ENCODE data around the gene SLC22A2. TPM values are rescaled to one million over a fixed set of nuclear protein-coding genes. Genes with fewer than 3 reads are reported as not detected.

SLC22A2 gene
- total RNA-seq, 6 experiments from 2014 or later = not detected

- no peak overlapping the region for H3K4me3 ChIP-seq
- H3K27me3 ChIP-seq = no peaks in the 10 kb centered on the region
- peaks cover 0 to under 1% (median 0%) of the 10 kb centered on the region in 4 donors for H3K4me1 ChIP-seq
- ATAC-seq = no peak
- TF ChIP-seq POLR2A (IDR thresholded peaks at IDR 0.05) = no peak
- TF ChIP-seq, protein P1, sequence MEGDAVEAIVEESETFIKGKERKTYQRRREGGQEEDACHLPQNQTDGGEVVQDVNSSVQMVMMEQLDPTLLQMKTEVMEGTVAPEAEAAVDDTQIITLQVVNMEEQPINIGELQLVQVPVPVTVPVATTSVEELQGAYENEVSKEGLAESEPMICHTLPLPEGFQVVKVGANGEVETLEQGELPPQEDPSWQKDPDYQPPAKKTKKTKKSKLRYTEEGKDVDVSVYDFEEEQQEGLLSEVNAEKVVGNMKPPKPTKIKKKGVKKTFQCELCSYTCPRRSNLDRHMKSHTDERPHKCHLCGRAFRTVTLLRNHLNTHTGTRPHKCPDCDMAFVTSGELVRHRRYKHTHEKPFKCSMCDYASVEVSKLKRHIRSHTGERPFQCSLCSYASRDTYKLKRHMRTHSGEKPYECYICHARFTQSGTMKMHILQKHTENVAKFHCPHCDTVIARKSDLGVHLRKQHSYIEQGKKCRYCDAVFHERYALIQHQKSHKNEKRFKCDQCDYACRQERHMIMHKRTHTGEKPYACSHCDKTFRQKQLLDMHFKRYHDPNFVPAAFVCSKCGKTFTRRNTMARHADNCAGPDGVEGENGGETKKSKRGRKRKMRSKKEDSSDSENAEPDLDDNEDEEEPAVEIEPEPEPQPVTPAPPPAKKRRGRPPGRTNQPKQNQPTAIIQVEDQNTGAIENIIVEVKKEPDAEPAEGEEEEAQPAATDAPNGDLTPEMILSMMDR (IDR thresholded peaks at IDR 0.05) = no peak
- H3K27ac ChIP-seq = no peak overlapping the region
- H3K9me3 ChIP-seq = no peaks in the 10 kb centered on the region
- H3K36me3 ChIP-seq = no peaks in the 10 kb centered on the region
- DNase-seq = no peak
- WGBS (ENCODE audit: insufficient coverage, low coverage, low lambda C conversion rate, missing lambda C conversion rate) = 91% methylated on average over 2 of the region's 2 CpGs
- intact Hi-C loops (cut with DNase I) = no loop called here
Observed at GRCh38 chr6:160279850-160280249, 21.2 kb upstream of the SLC22A2 start.

DNA sequence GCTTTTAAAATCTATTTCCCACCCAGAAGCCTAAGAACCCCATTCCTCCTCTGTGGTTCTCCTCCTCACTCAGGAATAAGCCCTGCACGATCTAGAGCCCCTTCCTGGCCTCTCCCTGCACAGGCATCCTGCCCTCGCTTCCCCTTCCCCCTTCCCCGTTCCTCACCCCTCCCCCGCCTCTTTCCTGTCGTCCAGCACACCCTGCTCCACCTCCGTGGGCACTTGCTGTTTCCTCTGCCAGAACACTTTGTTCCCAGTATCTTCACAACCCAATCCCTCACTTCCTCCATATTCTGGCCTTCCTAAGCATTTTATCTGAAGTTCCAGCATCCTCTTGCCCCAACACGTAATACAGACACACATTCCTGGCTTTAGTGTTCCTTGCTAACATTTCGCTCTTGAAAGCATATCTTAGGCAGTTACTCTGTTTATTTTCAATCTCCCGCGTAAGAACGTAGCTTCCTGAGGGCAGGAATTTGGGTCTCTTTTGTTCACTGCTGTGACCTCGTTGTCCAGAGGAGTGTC is 20.2 kb upstream of the SLC22A2 start:
- Histone ChIP-seq H3K27me3 (no peaks in the 10 kb centered on the region), H3K27ac (no peak overlapping the region), H3K36me3 (no peaks in the 10 kb centered on the region), H3K9me3 (no peaks in the 10 kb centered on the region), H3K4me3 (no peak overlapping the region), H3K4me1 (peaks cover 0 to 7% (median 0%) of the 10 kb centered on the region in 4 donors)
- no peak for ATAC-seq
- intact Hi-C loops (cut with DNase I) = no loop called here
- 57% methylated on average over 10 of the region's 12 CpGs for WGBS (ENCODE audit: insufficient coverage, low coverage, low lambda C conversion rate, missing lambda C conversion rate)
- no peak for DNase-seq
- TF ChIP-seq POLR2A (IDR thresholded peaks at IDR 0.05) = no peak
- TF ChIP-seq, protein P1 (IDR thresholded peaks at IDR 0.05) = no peak

- Histone ChIP-seq H3K27ac (no peak overlapping the region), H3K36me3 (no peaks in the 10 kb centered on the region), H3K9me3 (no peaks in the 10 kb centered on the region), H3K4me1 (peaks cover 0 to 7% (median 0%) of the 10 kb centered on the region in 4 donors), H3K4me3 (no peak overlapping the region), H3K27me3 (no peaks in the 10 kb centered on the region)
- intact Hi-C loops (cut with DNase I) = no loop called here
- WGBS (ENCODE audit: insufficient coverage, low coverage, low lambda C conversion rate, missing lambda C conversion rate) = 90% methylated on average over 5 of the region's 5 CpGs
- DNase-seq (no peak), ATAC-seq (no peak)
- TF ChIP-seq, protein P1 (IDR thresholded peaks at IDR 0.05) = no peak
- no peak for TF ChIP-seq POLR2A (IDR thresholded peaks at IDR 0.05)
Observed at GRCh38 chr6:160278311-160278710, 19.7 kb upstream of the SLC22A2 start.

- intact Hi-C loops (cut with DNase I) = no loop called here
- H3K27ac ChIP-seq = no peak overlapping the region
- no peak for DNase-seq
- H3K36me3 ChIP-seq = no peaks in the 10 kb centered on the region
- no peak for TF ChIP-seq POLR2A (IDR thresholded peaks at IDR 0.05)
- TF ChIP-seq, protein P1 (IDR thresholded peaks at IDR 0.05) = no peak
- WGBS (ENCODE audit: insufficient coverage, low coverage, low lambda C conversion rate, missing lambda C conversion rate) = 93% methylated on average over 4 of the region's 15 CpGs
- no peaks in the 10 kb centered on the region for H3K27me3 ChIP-seq
- H3K9me3 ChIP-seq = no peaks in the 10 kb centered on the region
- no peak overlapping the region for H3K4me3 ChIP-seq
- ATAC-seq = no peak
- H3K4me1 ChIP-seq = peaks cover 0 to 7% (median 0%) of the 10 kb centered on the region in 4 donors
Observed at GRCh38 chr6:160277546-160277945, 18.9 kb upstream of the SLC22A2 start.

DNA sequence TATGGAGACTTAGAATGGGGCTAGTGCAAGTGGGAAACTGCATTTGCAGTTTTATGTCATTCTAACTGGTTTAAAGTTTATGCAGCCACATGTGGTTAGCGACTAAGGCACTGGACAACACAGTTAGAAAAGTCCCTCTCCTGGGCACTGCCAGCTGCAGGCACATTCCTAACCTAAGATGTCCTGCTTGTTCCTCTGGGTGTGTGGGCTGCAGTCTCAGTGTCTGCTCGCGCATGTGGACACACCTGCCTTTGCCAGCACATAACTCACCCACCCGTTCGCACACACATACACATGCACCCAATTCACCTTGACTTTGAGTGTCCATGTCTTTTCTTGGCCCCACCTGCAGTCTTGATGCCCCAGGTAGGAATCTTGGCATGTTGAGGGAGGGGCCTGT is 18.5 kb upstream of the SLC22A2 start:
- no peaks in the 10 kb centered on the region for H3K36me3 ChIP-seq
- peaks cover 0 to 7% (median 0%) of the 10 kb centered on the region in 4 donors for H3K4me1 ChIP-seq
- 80% methylated on average over 1 of the region's 5 CpGs for WGBS (ENCODE audit: insufficient coverage, low coverage, low lambda C conversion rate, missing lambda C conversion rate)
- no peak overlapping the region for H3K27ac ChIP-seq
- H3K27me3 ChIP-seq = no peaks in the 10 kb centered on the region
- ATAC-seq (no peak), DNase-seq (no peak)
- no peak overlapping the region for H3K4me3 ChIP-seq
- no peaks in the 10 kb centered on the region for H3K9me3 ChIP-seq
- intact Hi-C loops (cut with DNase I) = no loop called here
- no peak for TF ChIP-seq POLR2A (IDR thresholded peaks at IDR 0.05)
- TF ChIP-seq, protein P1 (IDR thresholded peaks at IDR 0.05) = no peak
